Measurements from ENCODE around the gene DMAC2L. TPM values are rescaled to one million over a fixed set of nuclear protein-coding genes. Genes with fewer than 3 reads are reported as not detected.
"Not testable (repeated sequence)": the region's sequence is repeated elsewhere in the genome, so short reads cannot be mapped to it uniquely, and the experiment has no call there.

The DMAC2L gene
- total RNA-seq, 2 donors from 2014 or later: 5.6 to 12.3 TPM

DNA sequence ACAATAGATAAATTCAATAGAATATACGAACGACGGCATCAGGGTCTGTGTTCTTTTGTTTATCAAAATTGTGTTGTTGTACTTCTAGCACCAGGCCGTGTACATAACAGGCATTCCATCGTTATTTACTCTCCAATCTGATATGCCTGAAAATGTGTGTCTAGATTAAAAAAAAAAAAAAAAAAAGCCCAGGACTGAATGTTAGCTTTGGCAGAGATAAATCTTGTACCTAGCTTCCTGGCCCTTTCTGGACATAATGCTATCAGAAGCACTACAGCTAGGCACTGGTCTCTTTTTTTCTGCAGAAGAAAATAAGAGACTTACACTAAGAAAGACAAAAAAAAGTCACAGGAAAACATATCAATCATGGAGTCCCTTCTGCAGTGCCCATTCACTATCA lies 47.5 kb downstream of the DMAC2L start:
- H3K4me1 ChIP-seq (ENCODE audit: control insufficient read depth in 1 of 2, low read depth in 2 of 2): no peaks in the 10 kb centered on the region
- DNase-seq (ENCODE audit: low spot score) (no peak), ATAC-seq (ENCODE audit: insufficient number of reproducible peaks, low FRiP score, low read depth) (no peak)
- H3K27ac ChIP-seq: no peak overlapping the region
- TF ChIP-seq CTCF (IDR thresholded peaks at IDR 0.05): no peak
- no peak overlapping the region for H3K4me3 ChIP-seq
- H3K9me3 ChIP-seq: no peaks in the 10 kb centered on the region
- no peaks in the 10 kb centered on the region for H3K27me3 ChIP-seq (replicated peaks; ENCODE audit: insufficient read depth)
- no peaks in the 10 kb centered on the region for H3K36me3 ChIP-seq

DNA sequence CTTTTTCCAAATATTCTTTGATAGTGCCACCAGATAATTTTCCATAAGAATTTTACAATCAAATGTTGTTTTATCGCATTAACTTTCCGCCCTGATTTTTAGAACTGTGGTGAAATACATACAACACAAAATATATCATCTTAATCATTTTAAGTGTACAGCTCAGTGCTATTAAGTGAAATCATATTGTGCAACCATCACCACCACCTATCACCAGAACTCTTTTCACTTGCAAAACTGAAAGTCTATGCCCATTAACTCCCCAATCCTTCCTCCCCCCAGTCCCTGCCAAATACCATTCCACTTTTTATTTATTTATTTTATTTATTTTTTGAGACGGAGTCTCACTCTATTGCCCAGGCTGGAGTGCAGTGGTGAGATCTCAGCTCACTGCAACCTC lies 48.0 kb downstream of the DMAC2L start:
- no peak for DNase-seq (ENCODE audit: low spot score)
- no peak overlapping the region for H3K4me3 ChIP-seq
- no peaks in the 10 kb centered on the region for H3K9me3 ChIP-seq
- no peak for ATAC-seq (ENCODE audit: insufficient number of reproducible peaks, low FRiP score, low read depth)
- no peak overlapping the region for H3K27ac ChIP-seq
- H3K36me3 ChIP-seq: no peaks in the 10 kb centered on the region
- no peaks in the 10 kb centered on the region for H3K27me3 ChIP-seq (replicated peaks; ENCODE audit: insufficient read depth)
- no peak for TF ChIP-seq CTCF (IDR thresholded peaks at IDR 0.05)
- no peaks in the 10 kb centered on the region for H3K4me1 ChIP-seq (ENCODE audit: control insufficient read depth in 1 of 2, low read depth in 2 of 2)

DNA sequence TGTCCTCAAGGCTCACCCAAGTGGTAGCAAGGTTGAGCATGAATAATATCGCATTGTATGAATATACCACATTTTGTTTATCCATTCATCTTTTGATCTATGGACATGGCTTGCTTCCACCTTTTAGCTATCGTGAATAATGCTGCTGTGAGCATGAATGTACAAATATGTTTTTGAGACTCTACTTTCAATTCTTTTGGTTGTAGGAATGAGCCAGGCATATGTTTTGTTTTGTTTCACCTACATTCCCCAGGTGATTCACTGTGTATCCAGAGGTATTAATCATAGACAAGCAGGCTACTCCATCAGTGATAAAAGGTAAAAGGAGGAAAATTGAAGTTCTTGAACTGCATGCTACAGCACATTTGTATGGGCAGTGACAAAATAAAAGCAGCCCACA lies 48.7 kb downstream of the DMAC2L start:
- no peak for DNase-seq (ENCODE audit: low spot score)
- TF ChIP-seq CTCF (IDR thresholded peaks at IDR 0.05): no peak
- no peak for ATAC-seq (ENCODE audit: insufficient number of reproducible peaks, low FRiP score, low read depth)
- Histone ChIP-seq H3K4me1 (ENCODE audit: control insufficient read depth in 1 of 2, low read depth in 2 of 2) (no peaks in the 10 kb centered on the region), H3K9me3 (no peaks in the 10 kb centered on the region), H3K36me3 (no peaks in the 10 kb centered on the region), H3K4me3 (no peak overlapping the region), H3K27me3 (replicated peaks; ENCODE audit: insufficient read depth) (no peaks in the 10 kb centered on the region), H3K27ac (no peak overlapping the region)

DNA sequence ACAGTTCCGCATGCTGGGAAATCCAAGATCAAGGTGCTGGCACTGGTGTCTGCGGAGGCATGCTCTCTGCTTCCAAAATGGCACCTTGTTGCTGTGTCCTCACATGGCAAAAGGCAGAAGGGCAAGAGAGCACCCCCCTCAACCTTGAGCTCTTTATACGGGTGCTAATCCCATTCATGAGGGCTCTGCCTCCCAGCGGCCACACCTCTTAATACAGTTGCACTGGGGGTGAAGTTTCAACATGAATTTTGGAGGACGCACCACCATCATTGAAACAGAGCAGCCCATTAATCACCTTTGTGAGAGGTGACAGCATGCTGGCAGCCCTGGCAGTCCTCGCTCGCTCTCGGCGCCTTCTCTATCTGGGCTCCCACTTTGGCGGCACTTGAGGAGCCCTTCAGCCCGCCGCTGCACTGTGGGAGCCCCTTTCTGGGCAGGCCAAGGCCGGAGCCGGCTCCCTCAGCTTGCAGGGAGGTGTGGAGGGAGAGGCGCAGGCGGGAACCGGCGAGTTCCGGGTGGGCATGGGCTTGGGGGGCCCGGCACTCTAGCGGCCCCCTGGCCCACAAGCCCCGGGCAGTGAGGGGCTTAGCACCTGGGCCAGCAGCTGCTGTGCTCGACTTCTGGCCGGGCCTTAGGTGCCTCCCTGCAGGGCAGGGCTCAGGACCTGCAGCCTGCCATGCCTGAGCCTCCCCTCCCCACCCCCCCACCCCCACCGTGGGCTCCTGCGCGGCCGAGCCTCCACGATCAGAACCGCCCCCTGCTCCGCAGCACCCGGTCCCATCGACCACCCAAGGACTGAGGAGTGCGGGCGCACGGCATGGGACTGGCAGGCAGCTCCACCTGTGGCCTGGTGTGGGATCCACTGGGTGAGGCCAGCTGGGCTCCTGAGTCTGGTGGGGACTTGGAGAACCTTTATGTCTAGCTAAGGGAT lies 49.6 kb downstream of the DMAC2L start:
- ATAC-seq (ENCODE audit: insufficient number of reproducible peaks, low FRiP score, low read depth): not testable (repeated sequence)

GRCh38 chr14:50362764-50363713 lies 50.9 kb downstream of the DMAC2L start:
- Histone ChIP-seq H3K36me3 (no peaks in the 10 kb centered on the region), H3K27me3 (replicated peaks; ENCODE audit: insufficient read depth) (no peaks in the 10 kb centered on the region), H3K4me1 (ENCODE audit: control insufficient read depth in 1 of 2, low read depth in 2 of 2) (no peaks in the 10 kb centered on the region), H3K4me3 (peak overlapping the region; percentile 60), H3K27ac (peak overlapping the region in 1 of 2 donors; percentile 26), H3K9me3 (no peaks in the 10 kb centered on the region)
- no peak for ATAC-seq (ENCODE audit: insufficient number of reproducible peaks, low FRiP score, low read depth)
- TF ChIP-seq CTCF (IDR thresholded peaks at IDR 0.05): no peak
- no peak for DNase-seq (ENCODE audit: low spot score)

More for the DNA sequence above, 49.6 kb downstream of the DMAC2L start:
- DNase-seq (ENCODE audit: low spot score); H3K4me1 ChIP-seq (ENCODE audit: control insufficient read depth in 1 of 2, low read depth in 2 of 2); H3K27ac ChIP-seq; H3K4me3 ChIP-seq; H3K9me3 ChIP-seq; H3K36me3 ChIP-seq; H3K27me3 ChIP-seq (replicated peaks; ENCODE audit: insufficient read depth): not testable (repeated sequence)

Data from thoracic aorta (tissue), 2 donors.